Stimulated activated CD4-positive, alpha-beta T cell treated with anti-CD3 and anti-CD28 coated beads, Interleukin-4, amount 100 ng/mL, for 48 hours (primary cell): ENCODE results near the gene CACNG8.
"Not testable (repeated sequence)": the region's sequence is repeated elsewhere in the genome, so short reads cannot be mapped to it uniquely, and the experiment has no call there.

Experiments
- DNase-seq, 2 donors: peaks; one replicate each; pipeline ENCODE4 v3.0.0-alpha.2; 2020; ENCODE audit warnings: low read depth in 2 of 2

The CACNG8 gene

GRCh38 chr19:53962887-53963431, at the start of gene CACNG8:
CACNG8 (plus strand) TSS chr19:53962937.
- no peak for DNase-seq

GRCh38 chr19:53915000-53915399, 47.7 kb upstream of the CACNG8 start:
- DNase-seq, result no peak

- DNase-seq, result no peak
These were observed 46.7 kb upstream of the CACNG8 start for GRCh38 chr19:53916004-53916403.

DNA sequence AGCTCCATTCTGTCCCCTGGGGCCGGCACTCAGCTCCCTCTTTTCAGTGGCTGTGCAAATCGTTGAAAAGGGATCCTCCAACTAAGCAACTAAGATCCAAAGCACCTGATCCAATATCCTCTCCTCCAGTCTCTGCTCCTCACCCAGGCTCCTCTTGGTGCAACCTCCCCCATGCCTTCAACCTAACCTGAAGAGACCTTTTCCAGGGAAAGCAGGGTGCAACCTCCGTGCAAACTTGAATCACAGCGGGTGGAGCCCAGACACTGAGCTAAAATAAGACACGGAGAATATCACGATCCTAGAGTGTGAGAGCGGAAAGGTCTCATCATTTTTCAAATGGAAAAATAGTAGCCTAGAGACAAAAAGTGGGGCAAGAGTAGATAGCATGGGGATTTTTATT, 45.4 kb upstream of the CACNG8 start:
- no peak for DNase-seq

DNA sequence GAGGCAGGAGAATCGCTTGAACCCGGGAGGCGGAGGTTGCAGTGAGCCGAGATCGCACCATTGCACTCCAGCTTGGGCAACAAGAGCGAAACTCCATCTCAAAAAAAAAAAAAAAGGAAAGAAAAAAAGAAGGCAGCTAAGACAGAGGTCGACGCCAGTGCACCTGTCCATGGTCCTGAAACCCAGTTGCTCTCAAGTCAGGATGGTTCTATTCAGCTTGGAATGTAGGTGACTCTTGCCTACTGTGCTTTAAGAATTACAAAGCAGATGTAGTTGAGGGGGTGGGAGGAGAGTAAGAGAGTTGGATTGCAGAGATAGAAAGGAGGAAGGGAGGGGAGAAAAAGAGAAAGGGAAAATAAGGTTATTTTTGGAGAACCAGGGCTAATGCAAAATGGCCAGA, 35.0 kb upstream of the CACNG8 start:
- peak in 1 of 2 donors; percentile 20 for DNase-seq

DNA sequence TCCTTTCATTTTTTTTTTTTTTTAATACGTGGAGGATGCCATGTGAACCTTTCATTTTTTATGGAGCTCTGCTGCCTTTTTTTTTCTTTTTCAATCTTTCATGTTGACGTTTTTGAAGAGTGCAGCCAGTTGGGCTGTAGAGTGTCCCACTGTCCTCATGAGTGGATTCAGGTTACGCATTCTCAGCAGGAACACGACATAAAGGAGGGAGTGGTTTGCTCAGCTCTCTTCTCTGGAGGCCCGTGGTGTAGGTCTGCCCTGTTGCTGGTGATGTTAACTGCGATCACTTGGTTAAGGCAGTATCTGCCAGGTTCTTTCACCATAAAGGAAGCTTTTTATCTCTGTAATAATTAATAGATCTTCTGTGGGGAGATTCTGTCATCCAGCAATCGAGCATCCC, 26.7 kb upstream of the CACNG8 start:
- no peak for DNase-seq

- DNase-seq, result peak in 1 of 2 donors; percentile 22
These were observed 20.5 kb upstream of the CACNG8 start for GRCh38 chr19:53942001-53942786.

DNA sequence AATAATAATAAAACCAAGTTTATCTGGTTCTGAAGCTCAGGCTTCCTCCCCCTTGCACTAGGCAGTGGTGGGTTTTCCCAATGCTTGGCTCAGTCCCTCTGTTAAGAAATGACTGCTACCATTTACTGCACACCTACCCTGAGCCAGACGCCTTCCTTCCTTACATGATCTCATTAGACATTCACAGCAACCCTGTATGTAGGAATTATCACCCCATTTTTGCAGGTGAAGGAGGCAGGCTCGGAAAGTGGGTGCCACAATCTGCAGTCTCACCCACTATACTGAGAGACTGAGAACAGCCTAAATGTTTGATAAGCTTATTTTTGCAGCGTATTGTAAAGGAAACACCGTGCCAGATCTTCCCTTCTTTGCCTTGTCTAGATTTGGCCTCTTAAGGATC, 18.3 kb upstream of the CACNG8 start:
- no peak for DNase-seq

- DNase-seq, result no peak
These were observed 17.8 kb upstream of the CACNG8 start for GRCh38 chr19:53944933-53945332.

DNA sequence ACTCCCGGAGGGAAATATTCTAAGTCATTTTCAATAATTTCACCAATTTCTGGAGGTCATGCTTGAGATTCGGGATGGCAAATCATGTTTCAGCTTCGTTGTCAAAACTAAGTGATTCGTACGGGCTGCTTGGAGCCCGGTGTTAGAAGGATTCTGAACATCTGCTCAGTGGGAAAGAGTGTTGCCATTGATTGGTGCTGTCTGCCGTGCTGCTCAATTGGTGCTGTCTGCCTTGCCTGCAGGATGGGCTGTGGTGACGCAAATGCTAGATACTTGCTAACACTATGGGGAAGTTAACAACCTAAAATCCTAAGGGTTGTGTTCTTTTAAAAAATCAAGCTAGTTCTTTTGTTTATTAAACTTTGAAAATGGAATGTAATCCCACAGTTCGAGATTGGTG, 17.3 kb upstream of the CACNG8 start:
- DNase-seq, result no peak

- DNase-seq, result no peak
These were observed 16.7 kb upstream of the CACNG8 start for GRCh38 chr19:53945998-53946397.

GRCh38 chr19:53947624-53948023, 15.1 kb upstream of the CACNG8 start:
- no peak for DNase-seq

DNA sequence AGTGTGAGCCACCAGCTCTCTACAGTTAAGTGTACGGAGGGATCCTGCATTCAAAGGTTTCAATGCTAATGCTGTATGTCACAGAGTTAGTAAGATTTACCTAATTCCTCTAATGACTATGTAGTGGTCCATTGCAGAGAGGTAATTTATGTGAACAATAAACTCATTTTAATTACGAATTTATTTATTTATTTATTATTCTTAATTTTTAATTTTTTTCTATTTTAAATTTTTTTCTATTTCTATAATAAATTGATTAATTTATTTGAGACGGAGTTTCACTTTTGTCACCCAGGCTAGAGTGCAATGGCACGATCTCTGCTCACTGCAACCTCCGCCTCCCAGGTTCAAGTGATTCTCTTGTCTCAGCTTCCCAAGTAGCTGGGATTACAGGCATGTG, 14.1 kb upstream of the CACNG8 start:
- not testable (repeated sequence) for DNase-seq

DNA sequence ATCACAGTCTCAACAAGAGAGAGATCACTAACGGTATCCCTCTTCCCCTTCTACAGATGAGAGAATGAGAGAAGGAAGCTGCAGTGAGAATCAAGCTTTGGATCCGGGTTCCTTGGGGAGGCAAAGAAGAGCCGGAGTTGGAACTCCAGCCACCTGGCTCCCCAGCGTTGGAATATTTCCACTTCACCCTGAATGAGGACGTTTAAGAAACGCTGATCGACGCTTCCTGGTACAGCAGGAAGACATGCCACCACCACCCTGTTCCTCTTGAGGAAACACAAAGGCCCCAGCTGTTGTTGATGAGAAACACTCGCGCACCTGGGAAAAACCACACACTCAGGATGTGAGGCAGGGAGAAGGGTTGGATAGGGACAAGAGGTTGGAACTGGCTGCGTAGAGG, 11.3 kb upstream of the CACNG8 start:
- DNase-seq, result no peak

DNA sequence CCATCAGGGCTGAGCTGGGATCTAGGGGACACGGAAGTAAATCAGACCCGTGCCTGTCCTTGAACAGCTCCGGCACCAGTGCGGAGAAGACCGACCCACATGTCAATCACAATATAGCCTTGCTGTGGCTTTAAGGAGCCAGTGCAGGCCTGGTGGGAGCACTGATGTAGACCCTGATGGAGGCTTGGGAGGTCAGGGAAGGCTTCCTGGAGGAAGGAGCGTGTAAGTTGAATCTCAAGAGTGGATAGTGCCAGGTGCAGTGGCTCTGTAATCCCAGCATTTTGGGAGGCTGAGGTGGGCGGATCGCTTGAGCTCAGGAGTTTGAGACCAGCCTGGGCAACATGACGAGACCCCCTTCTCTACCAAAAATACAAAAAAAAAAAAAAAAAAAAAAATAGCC, 10.8 kb upstream of the CACNG8 start:
- no peak for DNase-seq

GRCh38 chr19:53953383-53953782, 9.4 kb upstream of the CACNG8 start:
- DNase-seq, result no peak

DNA sequence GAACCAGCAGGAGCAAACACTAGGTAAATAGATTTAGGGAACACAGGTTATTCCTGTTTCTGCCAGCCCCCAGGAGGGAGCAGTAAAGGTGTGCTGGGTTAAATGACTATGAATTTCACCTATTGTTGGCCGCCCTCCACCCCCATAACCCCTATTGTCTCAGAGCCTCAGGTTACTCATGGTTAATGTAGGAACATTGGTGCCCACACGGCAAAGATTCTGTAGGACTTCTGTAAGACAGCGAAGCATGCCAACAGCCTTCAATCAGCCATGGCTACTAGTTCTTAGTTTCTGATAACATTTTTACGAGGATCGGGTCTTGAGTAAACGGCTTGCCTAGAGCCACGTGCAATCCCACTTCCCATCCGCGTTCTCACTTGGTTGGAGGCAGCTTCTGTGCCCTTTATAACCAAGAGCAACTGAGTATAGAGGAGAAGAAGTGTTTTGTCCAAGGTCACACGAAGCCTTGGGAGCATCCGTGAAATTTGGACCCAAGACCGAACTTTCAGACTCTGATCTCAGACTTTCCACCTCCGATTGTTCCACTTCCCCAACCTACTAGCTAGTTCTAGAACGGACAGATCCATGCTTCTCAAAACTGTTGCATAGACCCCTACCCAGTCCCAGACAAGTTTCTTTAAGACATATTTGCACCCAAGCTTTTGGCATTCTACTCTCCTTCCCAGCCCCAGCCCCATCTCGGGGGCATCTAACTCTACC, 5.1 kb upstream of the CACNG8 start:
- DNase-seq, result no peak

- DNase-seq, result no peak
These were observed 4.6 kb upstream of the CACNG8 start for GRCh38 chr19:53958168-53958571.

DNA sequence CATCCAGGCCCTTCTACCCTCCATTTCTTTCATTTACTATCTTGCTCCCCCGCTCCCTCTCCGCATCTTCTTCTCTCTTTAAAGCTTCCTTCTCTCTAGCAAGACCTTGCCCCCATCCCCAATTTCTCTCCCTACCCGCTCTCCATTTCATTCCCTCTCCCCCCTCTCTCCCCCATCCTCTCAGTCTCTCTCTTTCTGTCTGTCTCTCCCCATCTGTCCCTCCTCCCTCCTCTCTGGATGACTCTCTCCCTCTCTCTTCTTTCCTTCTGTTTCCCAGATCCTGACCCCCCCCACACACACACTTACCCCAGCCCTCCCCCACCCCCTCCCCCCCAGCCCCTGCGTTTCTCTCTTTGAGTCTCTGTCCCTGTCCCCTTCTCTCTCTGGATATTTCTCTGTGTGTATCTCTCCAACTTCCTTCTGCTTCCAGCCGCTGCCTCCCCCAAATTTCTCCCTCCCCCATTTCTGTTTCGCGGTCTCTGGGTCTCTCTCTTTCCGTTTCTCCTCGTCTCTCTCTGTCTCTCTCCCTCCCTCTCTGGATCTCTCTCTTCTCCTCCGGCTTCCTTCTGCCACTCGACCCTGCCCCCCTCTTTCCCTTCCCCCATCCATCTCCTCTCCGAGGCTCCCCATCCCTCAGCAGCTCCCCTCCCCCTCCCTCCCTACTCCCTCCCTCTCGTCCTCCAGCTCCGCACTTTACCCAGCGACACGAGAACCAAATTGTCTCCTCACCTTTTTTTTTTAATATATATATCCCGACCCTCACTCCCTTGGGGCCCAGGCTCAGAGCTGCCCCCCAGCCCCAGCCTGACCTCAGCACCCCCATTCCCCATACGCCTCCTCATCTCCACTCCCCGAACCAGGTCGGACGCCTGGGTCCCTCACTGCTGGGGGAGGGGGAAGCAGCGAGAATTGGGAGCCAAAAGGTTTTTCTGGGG, 3.6 kb upstream of the CACNG8 start:
- DNase-seq, result no peak

GRCh38 chr19:53960187-53960586, 2.5 kb upstream of the CACNG8 start:
- no peak for DNase-seq

- no peak for DNase-seq
These were observed 1.9 kb upstream of the CACNG8 start for GRCh38 chr19:53960886-53961285.
